Liver (tissue), 9 donors: Measurements from ENCODE around the gene SHC1. TPM values are rescaled to one million over a fixed set of nuclear protein-coding genes. Genes with fewer than 3 reads are reported as not detected.

Source experiments
- DNase-seq: peaks from one replicate; pipeline ENCODE4 v3.0.0-alpha.2; 2017; ENCODE audit warnings: low spot score
- H3K27ac ChIP-seq, 2 donors: one replicate each; pipeline ENCODE4 v1.7.0; 2013; ENCODE audit warnings: inconsistent platforms in 2 of 2, low read length in 2 of 2, control low read depth in 1 of 2, low read depth in 1 of 2, mild to moderate bottlenecking in 1 of 2
- H3K27me3 ChIP-seq, 4 donors: one replicate each; pipeline versions ENCODE4 v1.6.1 to v1.7.0; 2013; ENCODE audit warnings: low read length in 3 of 4, inconsistent platforms in 1 of 4, mild to moderate bottlenecking in 1 of 4, moderate library complexity in 1 of 4; ENCODE audit not compliant: control insufficient read depth in 4 of 4, insufficient read depth in 4 of 4
- H3K36me3 ChIP-seq, 4 donors: one replicate each; pipeline versions ENCODE4 v1.6.1 to v1.7.0; 2013; ENCODE audit warnings: low read length in 3 of 4, mild to moderate bottlenecking in 3 of 4, low read depth in 1 of 4, moderate library complexity in 1 of 4; ENCODE audit not compliant: control insufficient read depth in 4 of 4, insufficient read depth in 3 of 4
- H3K4me1 ChIP-seq, 4 donors: one replicate each; pipeline versions ENCODE4 v1.6.1 to v1.7.0; 2013; ENCODE audit warnings: low read length in 3 of 4, mild to moderate bottlenecking in 3 of 4, moderate library complexity in 1 of 4; ENCODE audit not compliant: control insufficient read depth in 4 of 4, insufficient read depth in 4 of 4
- H3K4me3 ChIP-seq, 3 donors: one replicate each; pipeline versions ENCODE4 v1.6.1 to v1.7.0; 2013; ENCODE audit warnings: low read length in 3 of 3, control low read depth in 1 of 3, low read depth in 1 of 3, mild to moderate bottlenecking in 1 of 3
- H3K9ac ChIP-seq, 2 donors: one replicate each; pipeline ENCODE4 v1.7.0; 2013; ENCODE audit warnings: low read length in 2 of 2, mild to moderate bottlenecking in 2 of 2, moderate library complexity in 2 of 2, control low read depth in 1 of 2, low read depth in 1 of 2
- H3K9me3 ChIP-seq, 4 donors: one replicate each; pipeline versions ENCODE4 v1.6.1 to v1.7.0; 2013; ENCODE audit warnings: low read length in 3 of 4; ENCODE audit not compliant: control insufficient read depth in 4 of 4
- CTCF ChIP-seq: fragments of 150-350 bp; IDR thresholded peaks from 2 replicates; pipeline ENCODE4 v1.5.1; 2017; ENCODE audit warnings: improper control_type of control experiment, low read depth, low read length; ENCODE audit not compliant: missing input control
- EGR1 ChIP-seq, 2 donors: IDR thresholded peaks; 2 replicates each; pipeline ENCODE4 v1.6.1; 2016 to 2018; ENCODE audit warnings: antibody characterized with exemption in 2 of 2, low read depth in 2 of 2
- FOXA1 ChIP-seq: IDR thresholded peaks from 2 replicates; pipeline ENCODE4 v1.6.1; 2016; ENCODE audit warnings: antibody characterized with exemption
- FOXA2 ChIP-seq: IDR thresholded peaks from 2 replicates; pipeline ENCODE4 v1.6.1; 2016; ENCODE audit warnings: antibody characterized with exemption
- GABPA ChIP-seq, 2 donors: IDR thresholded peaks in 1 of 2; conservative IDR thresholded peaks in 1 of 2; 2 replicates each; pipeline ENCODE4 v1.6.1; 2016; ENCODE audit warnings: antibody characterized with exemption in 2 of 2, mild to moderate bottlenecking in 1 of 2, moderate library complexity in 1 of 2
- HNF4A ChIP-seq, 2 donors: conservative IDR thresholded peaks; 2 replicates each; pipeline ENCODE4 v1.6.1; 2016; ENCODE audit warnings: antibody characterized with exemption in 2 of 2, mild to moderate bottlenecking in 2 of 2
- HNF4G ChIP-seq: IDR thresholded peaks from 2 replicates; pipeline ENCODE4 v1.6.1; 2016; ENCODE audit warnings: antibody characterized with exemption
- MAX ChIP-seq: IDR thresholded peaks from 2 replicates; pipeline ENCODE4 v1.6.1; 2016; ENCODE audit warnings: antibody characterized with exemption
- NR2F2 ChIP-seq: IDR thresholded peaks from 2 replicates; pipeline ENCODE4 v1.6.1; 2016; ENCODE audit warnings: antibody characterized with exemption
- RAD21 ChIP-seq, 2 donors: IDR thresholded peaks; 2 replicates each; pipeline ENCODE4 v1.6.1; 2016; ENCODE audit warnings: antibody characterized with exemption in 2 of 2, mild to moderate bottlenecking in 2 of 2
- REST ChIP-seq: IDR thresholded peaks from 2 replicates; pipeline ENCODE4 v1.6.1; 2016; ENCODE audit warnings: antibody characterized with exemption, mild to moderate bottlenecking
- RXRA ChIP-seq, 2 donors: IDR thresholded peaks; 2 replicates each; pipeline ENCODE4 v1.6.1; 2017 to 2018; ENCODE audit warnings: antibody characterized with exemption in 2 of 2, mild to moderate bottlenecking in 1 of 2
- SP1 ChIP-seq: IDR thresholded peaks from 2 replicates; pipeline ENCODE4 v1.6.1; 2018; ENCODE audit warnings: antibody characterized with exemption, mild to moderate bottlenecking
- TAF1 ChIP-seq: conservative IDR thresholded peaks from 2 replicates; pipeline ENCODE4 v1.6.1; 2016; ENCODE audit warnings: antibody characterized with exemption, mild to moderate bottlenecking
- ZBTB33 ChIP-seq: IDR thresholded peaks from 2 replicates; pipeline ENCODE4 v1.6.1; 2016; ENCODE audit warnings: antibody characterized with exemption
- WGBS: extraction: QIAGEN DNeasy Blood & Tissue Kit; methylation state at CpG from one replicate; pipeline ENCODE4 v1.1.7; 2013; 5-methylcytosine and 5-hydroxymethylcytosine counted together
- polyA plus RNA-seq, 2 donors: library from polyadenylated mRNA; stranded (reverse) in 1 of 2; unstranded in 1 of 2; fragments of 200-250 nt in 1 of 2; fragments of >200 nt in 1 of 2; fragmentation: Nextera tagmentation in 1 of 2; extraction: Ambion mirVana in 1 of 2; gene quantifications; one replicate each; pipeline versions ENCODE4 v1.2.1 to v1.2.3, GENCODE V29; 2013 to 2015
- total RNA-seq, 2 donors: library from RNA; depleted of rRNA; stranded (reverse); fragments of >200 nt; gene quantifications; one replicate each; pipeline ENCODE4 v1.2.3, GENCODE V29; 2014
- donor health status: healthy.
- donor health status: healthy.
- donor health status: healthy.
- donor health status: healthy.
- donor health status: healthy.

The SHC1 gene
- total and polyA plus RNA-seq, 4 donors: 27.2 to 65.5 (median 58.0) TPM

GRCh38 chr1:154955718-154956543 is 14.6 kb downstream of the SHC1 start, which contains the start of gene PBXIP1:
Gene PBXIP1, minus strand, starts transcription at chr1:154956099. Its CDS starts 2,378 bp downstream, at chr1:154953721.
- Histone ChIP-seq H3K27ac (peak within 1 kb of the TSS; percentile 12 to 49), H3K9me3 (no peaks in the 10 kb centered on the region), H3K9ac (peak within 1 kb of the TSS; percentile 27 to 52), H3K27me3 (no peaks in the 10 kb centered on the region), H3K4me3 (peak within 1 kb of the TSS; percentile 40 to 68 (median 57)), H3K4me1 (peaks cover 9 to 51% (median 32%) of the 10 kb centered on the region in 4 donors), H3K36me3 (peaks cover 0 to 14% (median 4%) of the 10 kb centered on the region in 4 donors)
- DNase-seq: peak; percentile 87
- TF ChIP-seq HNF4G: no peak
- TF ChIP-seq CTCF: no peak
- TF ChIP-seq GABPA (IDR thresholded peaks at IDR 0.05 in 1 of 2, conservative IDR thresholded peaks at IDR 0.05 in 1 of 2): peak in 1 of 2 donors; percentile 18
- TF ChIP-seq ZBTB33: no peak
- TF ChIP-seq SP1: peak; percentile 63
- TF ChIP-seq RAD21 (IDR thresholded peaks at IDR 0.05): peak; percentile 23 to 25
- TF ChIP-seq EGR1 (IDR thresholded peaks at IDR 0.05; ENCODE audit: low read depth in 2 of 2): no peak
- WGBS: under 1% methylated on average over 18 of the region's 18 CpGs

GRCh38 chr1:154955039-154955717 is 15.4 kb downstream of the SHC1 start:
- Histone ChIP-seq H3K9me3 (no peaks in the 10 kb centered on the region), H3K27ac (peak overlapping the region; percentile 12 to 49), H3K4me1 (peaks cover 9 to 44% (median 24%) of the 10 kb centered on the region in 4 donors), H3K9ac (peak overlapping the region; percentile 24 to 52), H3K36me3 (peaks cover 0 to 21% (median 4%) of the 10 kb centered on the region in 4 donors), H3K4me3 (peak overlapping the region; percentile 40 to 68 (median 57)), H3K27me3 (no peaks in the 10 kb centered on the region)
- WGBS: 24% methylated on average over 4 of the region's 4 CpGs
- peak; percentile 69 for DNase-seq
- TF ChIP-seq RXRA (IDR thresholded peaks at IDR 0.05): no peak
- no peak for TF ChIP-seq FOXA2
- no peak for TF ChIP-seq GABPA (IDR thresholded peaks at IDR 0.05 in 1 of 2, conservative IDR thresholded peaks at IDR 0.05 in 1 of 2)
- no peak for TF ChIP-seq FOXA1
- TF ChIP-seq REST: no peak
- TF ChIP-seq HNF4G: no peak
- no peak for TF ChIP-seq HNF4A (conservative IDR thresholded peaks at IDR 0.05)
- no peak for TF ChIP-seq MAX
- no peak for TF ChIP-seq SP1
- no peak for TF ChIP-seq RAD21 (IDR thresholded peaks at IDR 0.05)
- TF ChIP-seq NR2F2: no peak
- no peak for TF ChIP-seq TAF1
